Measurements from ENCODE around the gene CDH13. TPM values are rescaled to one million over a fixed set of nuclear protein-coding genes. Genes with fewer than 3 reads are reported as not detected.

Gene CDH13
- total RNA-seq, 4 donors from 2014 or later: 3.1 to 13.5 (median 8.9) TPM

DNA sequence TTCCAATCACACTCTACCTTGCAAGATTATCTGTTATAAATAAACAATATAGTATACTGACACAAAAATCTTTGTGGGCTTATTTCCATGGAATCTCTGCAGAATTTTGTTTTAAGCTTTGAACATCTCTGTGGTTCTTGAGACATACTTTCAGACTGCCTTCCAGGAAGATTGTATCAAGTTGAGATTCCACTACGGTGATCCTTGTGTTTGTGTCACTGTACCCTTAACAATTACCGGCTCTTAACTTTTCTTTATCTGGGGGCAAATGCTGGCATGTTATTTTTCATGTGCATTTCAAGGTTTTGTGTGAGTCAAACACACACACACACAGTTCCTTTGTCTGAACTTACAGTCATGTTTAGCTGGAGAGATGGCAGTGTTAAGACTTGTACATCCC lies 708.3 kb downstream of the CDH13 start:
- intact Hi-C loops (cut with DNase I): no loop called here
- Histone ChIP-seq H3K27me3 (no peaks in the 10 kb centered on the region), H3K27ac (replicated peaks in 1 of 4) (no peak overlapping the region), H3K36me3 (no peaks in the 10 kb centered on the region), H3K4me1 (peaks cover 0 to 5% (median 0%) of the 10 kb centered on the region in 4 donors), H3K9me3 (no peaks in the 10 kb centered on the region), H3K4me3 (no peak overlapping the region)
- no peak for DNase-seq (ENCODE audit: extremely low spot score)
- 77% methylated on average over 2 of the region's 2 CpGs for WGBS
- TF ChIP-seq EP300 (IDR thresholded peaks at IDR 0.05): no peak
- TF ChIP-seq, protein P1, sequence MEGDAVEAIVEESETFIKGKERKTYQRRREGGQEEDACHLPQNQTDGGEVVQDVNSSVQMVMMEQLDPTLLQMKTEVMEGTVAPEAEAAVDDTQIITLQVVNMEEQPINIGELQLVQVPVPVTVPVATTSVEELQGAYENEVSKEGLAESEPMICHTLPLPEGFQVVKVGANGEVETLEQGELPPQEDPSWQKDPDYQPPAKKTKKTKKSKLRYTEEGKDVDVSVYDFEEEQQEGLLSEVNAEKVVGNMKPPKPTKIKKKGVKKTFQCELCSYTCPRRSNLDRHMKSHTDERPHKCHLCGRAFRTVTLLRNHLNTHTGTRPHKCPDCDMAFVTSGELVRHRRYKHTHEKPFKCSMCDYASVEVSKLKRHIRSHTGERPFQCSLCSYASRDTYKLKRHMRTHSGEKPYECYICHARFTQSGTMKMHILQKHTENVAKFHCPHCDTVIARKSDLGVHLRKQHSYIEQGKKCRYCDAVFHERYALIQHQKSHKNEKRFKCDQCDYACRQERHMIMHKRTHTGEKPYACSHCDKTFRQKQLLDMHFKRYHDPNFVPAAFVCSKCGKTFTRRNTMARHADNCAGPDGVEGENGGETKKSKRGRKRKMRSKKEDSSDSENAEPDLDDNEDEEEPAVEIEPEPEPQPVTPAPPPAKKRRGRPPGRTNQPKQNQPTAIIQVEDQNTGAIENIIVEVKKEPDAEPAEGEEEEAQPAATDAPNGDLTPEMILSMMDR (IDR thresholded peaks at IDR 0.05): no peak
- no peak for TF ChIP-seq POLR2A (IDR thresholded peaks at IDR 0.05; ENCODE audit: low read depth)
- no peak for TF ChIP-seq POLR2AphosphoS5 (IDR thresholded peaks at IDR 0.05)

DNA sequence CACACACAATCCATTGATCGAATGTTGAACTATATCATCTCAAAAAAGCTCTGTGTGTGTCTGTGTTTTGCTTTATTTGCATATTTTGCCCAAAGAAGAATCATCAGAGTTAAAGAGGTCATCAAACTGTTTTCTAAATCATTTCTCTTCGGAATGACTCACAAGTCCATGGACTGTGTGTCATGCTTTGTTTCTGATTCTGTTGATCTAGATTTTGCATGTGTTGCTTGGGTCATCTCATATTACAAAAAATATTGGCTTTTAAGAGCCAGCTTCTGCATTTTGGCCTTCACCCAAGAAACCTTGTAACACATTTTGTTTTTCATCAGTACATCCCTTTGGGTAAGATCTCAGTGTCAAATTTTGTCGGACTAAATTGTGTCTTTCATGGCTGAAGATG lies 709.8 kb downstream of the CDH13 start:
- DNase-seq (ENCODE audit: extremely low spot score): no peak
- WGBS: 78% methylated on average over 3 of the region's 3 CpGs
- no peak overlapping the region for H3K4me3 ChIP-seq
- TF ChIP-seq POLR2AphosphoS5 (IDR thresholded peaks at IDR 0.05) (no peak), POLR2A (IDR thresholded peaks at IDR 0.05; ENCODE audit: low read depth) (no peak), EP300 (IDR thresholded peaks at IDR 0.05) (no peak)
- TF ChIP-seq, protein P1 (IDR thresholded peaks at IDR 0.05): no peak
- no peaks in the 10 kb centered on the region for H3K27me3 ChIP-seq
- no peak overlapping the region for H3K27ac ChIP-seq (replicated peaks in 1 of 4)
- H3K9me3 ChIP-seq: no peaks in the 10 kb centered on the region
- H3K36me3 ChIP-seq: no peaks in the 10 kb centered on the region
- H3K4me1 ChIP-seq: peaks cover 0 to 5% (median 0%) of the 10 kb centered on the region in 4 donors
- intact Hi-C loops (cut with DNase I): no loop called here

DNA sequence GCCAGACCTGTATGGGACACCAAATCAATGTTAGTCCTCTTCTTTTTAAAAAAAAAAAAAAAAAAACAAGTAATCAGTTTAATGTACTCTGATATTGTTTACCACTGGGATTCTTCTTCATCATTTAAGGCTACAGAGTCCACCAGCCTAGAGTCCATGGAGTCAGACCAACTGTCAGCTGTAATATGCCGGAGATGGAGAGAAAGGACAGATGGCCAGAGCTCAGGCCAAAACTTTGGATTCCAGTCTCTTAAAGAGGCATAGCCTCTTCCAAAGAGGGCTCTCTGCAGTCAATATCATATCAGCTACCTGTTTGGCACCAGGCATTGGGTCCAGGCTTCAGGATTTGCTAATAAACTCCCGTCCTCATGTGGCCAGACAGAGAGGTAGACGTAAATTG lies 711.4 kb downstream of the CDH13 start:
- no peak for DNase-seq (ENCODE audit: extremely low spot score)
- intact Hi-C loops (cut with DNase I): no loop called here
- Histone ChIP-seq H3K36me3 (no peaks in the 10 kb centered on the region), H3K4me1 (peaks cover 0 to 5% (median 0%) of the 10 kb centered on the region in 4 donors), H3K9me3 (no peaks in the 10 kb centered on the region), H3K4me3 (no peak overlapping the region), H3K27ac (replicated peaks in 1 of 4) (no peak overlapping the region), H3K27me3 (no peaks in the 10 kb centered on the region)
- 83% methylated on average over 3 of the region's 3 CpGs for WGBS
- TF ChIP-seq POLR2AphosphoS5 (IDR thresholded peaks at IDR 0.05): no peak
- no peak for TF ChIP-seq EP300 (IDR thresholded peaks at IDR 0.05)
- TF ChIP-seq, protein P1 (IDR thresholded peaks at IDR 0.05): no peak
- TF ChIP-seq POLR2A (IDR thresholded peaks at IDR 0.05; ENCODE audit: low read depth): no peak

DNA sequence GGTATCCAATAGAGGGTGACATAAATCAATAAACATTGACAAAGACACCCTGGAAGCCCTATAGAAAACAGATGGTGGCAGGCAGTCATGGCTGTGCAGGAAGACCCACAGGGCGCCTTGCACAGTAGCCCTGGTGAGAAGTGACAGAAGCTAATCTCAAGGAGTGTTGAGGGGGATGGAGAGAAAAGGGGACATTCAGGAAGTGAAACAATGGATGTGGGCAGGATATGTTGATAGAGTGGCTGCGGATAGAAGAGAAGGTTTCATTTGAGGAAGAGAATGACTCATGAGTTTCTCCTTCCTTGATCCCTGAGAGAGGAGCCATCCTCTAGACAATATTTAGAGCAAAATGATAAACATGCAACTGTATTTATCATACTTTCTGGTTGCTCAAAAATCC lies 712.2 kb downstream of the CDH13 start:
- no peaks in the 10 kb centered on the region for H3K36me3 ChIP-seq
- intact Hi-C loops (cut with DNase I): no loop called here
- TF ChIP-seq POLR2AphosphoS5 (IDR thresholded peaks at IDR 0.05): no peak
- TF ChIP-seq, protein P1 (IDR thresholded peaks at IDR 0.05): no peak
- TF ChIP-seq EP300 (IDR thresholded peaks at IDR 0.05): no peak
- TF ChIP-seq POLR2A (IDR thresholded peaks at IDR 0.05; ENCODE audit: low read depth): no peak
- no peak for DNase-seq (ENCODE audit: extremely low spot score)
- H3K9me3 ChIP-seq: no peaks in the 10 kb centered on the region
- no peak overlapping the region for H3K4me3 ChIP-seq
- H3K4me1 ChIP-seq: peaks cover 0 to 5% (median 0%) of the 10 kb centered on the region in 4 donors
- H3K27me3 ChIP-seq: no peaks in the 10 kb centered on the region
- WGBS: 65% methylated on average over 2 of the region's 2 CpGs
- no peak overlapping the region for H3K27ac ChIP-seq (replicated peaks in 1 of 4)

DNA sequence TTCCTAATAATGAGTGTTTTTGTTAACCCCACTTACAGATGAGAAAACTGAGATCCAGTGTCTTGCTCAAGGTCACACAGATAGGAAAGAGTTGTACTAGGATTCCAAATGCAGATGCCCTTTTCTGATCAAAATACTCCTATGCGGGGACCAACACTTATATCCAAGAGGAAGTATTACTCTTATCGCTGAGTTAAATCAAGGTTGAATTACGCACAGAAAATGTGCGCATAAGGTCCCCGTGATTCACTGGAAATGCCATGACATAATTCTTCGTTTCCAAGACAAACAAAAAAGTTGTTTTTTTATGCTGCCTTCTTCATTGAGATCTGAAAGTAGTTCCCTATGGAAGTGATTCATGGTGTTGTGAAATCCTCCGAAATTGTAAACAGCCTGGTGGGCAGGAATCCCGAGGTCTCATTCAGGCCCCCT lies 717.2 kb downstream of the CDH13 start:
- H3K4me3 ChIP-seq: no peak overlapping the region
- WGBS: 92% methylated on average over 8 of the region's 8 CpGs
- no peak for DNase-seq (ENCODE audit: extremely low spot score)
- peaks cover 0 to 18% (median 0%) of the 10 kb centered on the region in 4 donors for H3K36me3 ChIP-seq
- no peak overlapping the region for H3K27ac ChIP-seq (replicated peaks in 1 of 4)
- H3K27me3 ChIP-seq: no peaks in the 10 kb centered on the region
- no peaks in the 10 kb centered on the region for H3K9me3 ChIP-seq
- H3K4me1 ChIP-seq: no peaks in the 10 kb centered on the region
- intact Hi-C loops (cut with DNase I): no loop called here
- TF ChIP-seq POLR2A (IDR thresholded peaks at IDR 0.05; ENCODE audit: low read depth) (no peak), EP300 (IDR thresholded peaks at IDR 0.05) (no peak)
- TF ChIP-seq, protein P1 (IDR thresholded peaks at IDR 0.05): no peak

All from esophagus muscularis mucosa (tissue), 4 donors.